NCI-H187 treated with DMSO at 0.1 percent for 48 hours (cell line): ENCODE results near the gene OPTC.
"Not testable (repeated sequence)": the region's sequence is repeated elsewhere in the genome, so short reads cannot be mapped to it uniquely, and the experiment has no call there.

ENCODE experiments used
- DNase-seq: peaks from one replicate; lab custom pipeline; 2025; lab: John Stamatoyannopoulos, UW

OPTC gene

DNA sequence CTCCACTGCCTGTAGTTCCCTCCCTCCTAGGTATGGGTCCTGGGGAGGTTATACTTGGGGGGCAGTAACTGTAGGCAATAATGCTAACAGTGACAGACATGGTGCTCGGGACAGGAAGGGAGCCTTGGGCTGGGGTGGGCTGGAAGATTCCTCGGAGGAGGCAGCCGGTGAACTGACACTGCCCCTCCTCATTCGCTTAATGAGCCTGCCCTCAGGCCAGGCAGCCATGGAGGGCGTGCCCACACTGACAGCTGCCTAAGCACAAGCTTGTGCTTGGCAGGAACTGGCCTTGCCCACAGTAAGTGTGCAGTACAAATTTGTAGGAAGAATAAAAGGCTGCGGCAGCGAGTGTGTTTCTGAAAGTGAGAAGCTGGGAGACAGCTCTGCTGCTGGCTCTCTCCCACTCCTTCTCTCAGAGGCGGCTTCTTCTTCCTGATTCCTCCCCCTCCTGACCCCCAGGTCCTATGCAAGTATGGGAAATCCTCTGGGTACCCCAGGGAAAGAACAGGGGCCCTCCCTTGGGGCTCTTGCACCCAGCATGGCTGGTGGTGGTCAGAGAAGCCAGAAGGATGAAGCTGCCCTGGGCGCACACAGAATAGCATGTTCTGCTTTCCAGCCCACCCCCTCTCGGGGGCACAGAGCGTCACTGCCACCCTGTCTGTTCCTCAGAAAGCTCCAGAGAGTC, 23.6 kb downstream of the OPTC start:
- DNase-seq = no peak

- not testable (repeated sequence) for DNase-seq
Measured at GRCh38 chr1:203518139-203518538, 24.2 kb downstream of the OPTC start.

DNA sequence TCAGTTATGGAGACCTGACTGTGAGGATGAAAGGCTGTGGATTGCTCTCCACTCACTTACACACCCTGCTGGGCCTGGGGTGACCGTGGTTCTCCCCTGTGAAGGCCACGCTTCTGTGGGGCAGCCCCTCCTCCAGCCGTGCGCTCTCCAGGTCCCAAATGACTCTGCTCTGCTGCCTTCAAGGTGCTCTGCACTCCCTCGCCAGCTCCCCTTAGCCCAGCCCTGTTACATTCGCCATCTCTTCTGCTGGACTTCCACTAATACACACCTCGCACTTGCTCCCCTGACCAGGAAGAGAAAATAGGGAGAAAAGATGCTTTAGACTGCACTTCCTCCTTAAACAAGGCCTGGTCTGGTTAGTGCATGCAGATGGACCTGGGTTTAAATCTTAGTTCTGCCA, 24.6 kb downstream of the OPTC start:
- DNase-seq = no peak

DNA sequence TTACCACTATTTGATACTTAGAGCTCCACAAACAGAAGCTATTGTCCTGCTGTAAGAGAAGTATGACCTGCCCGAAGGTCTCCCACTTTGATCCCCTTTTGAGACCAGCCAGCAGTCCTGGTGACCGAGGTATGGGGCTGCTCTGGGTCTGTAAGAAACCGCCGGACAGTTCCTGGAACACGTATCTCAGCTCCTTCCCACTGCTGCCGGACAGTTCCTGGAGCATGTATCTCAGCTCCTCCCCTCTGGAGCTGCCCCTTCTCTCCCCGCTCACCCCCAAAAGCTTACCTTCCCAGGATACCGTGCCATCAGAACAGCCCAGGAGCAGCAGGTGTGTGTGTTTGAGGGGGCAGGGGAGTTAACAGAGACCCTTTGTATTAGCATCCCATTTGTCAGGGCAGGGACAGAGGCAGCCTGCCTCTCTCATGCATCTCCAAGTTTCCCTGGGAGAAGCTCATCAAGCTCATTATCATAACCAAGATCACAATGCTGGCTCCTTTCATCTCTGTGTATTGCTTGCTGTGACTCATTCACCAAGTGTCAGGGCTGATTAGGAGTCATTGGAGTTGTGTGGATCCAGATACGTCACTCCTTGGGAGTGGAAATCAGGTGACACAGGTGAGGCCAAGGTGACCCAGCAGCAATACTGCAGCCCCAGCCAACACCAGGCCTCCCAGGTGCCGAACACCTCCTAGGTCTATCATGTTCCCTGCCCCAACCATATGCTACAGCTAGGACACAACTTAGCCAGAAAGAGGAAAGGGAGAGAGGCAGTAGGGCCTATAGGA, 25.3 kb downstream of the OPTC start:
- no peak for DNase-seq

DNA sequence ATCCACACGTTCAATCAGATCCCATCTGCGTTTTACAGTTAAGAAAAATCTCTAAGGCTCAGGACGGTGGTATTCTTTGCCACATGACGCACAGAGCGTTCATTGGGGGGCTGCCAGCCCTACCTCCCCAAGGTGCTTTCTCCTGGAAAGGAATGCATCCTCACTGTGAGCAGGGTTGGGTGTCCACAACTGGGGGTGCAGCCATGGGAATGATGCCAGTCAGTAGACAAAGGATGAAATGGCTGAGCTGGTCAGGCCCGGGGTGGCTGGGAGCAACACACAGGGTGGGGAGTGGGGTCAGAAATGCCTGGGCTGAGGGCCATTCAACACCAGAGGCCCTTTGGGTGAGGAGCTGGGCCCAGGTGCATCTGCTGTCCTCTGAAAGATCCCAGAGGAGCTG, 25.9 kb downstream of the OPTC start:
- no peak for DNase-seq

DNA sequence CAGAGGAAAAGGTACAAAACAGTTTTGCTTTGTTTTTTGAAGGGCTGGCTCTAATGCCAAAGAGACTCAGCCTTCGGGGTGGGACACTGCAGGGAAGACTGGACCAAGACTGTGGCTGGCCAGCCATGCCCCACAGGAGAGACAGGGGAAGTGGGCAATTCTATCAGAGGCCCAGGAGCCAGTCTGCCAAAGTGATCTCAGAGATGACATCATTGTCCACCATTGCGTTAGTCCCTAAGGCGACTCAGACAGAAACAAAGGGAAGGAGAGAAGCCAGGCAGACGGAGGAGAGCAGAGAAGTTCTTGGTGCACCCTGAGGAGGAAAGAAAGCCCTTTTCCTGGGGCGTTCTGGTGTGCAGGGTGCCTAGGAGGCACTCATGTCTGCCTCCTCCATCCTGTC, 26.4 kb downstream of the OPTC start:
- DNase-seq = no peak

- DNase-seq = no peak
Measured at GRCh38 chr1:203521074-203521794, 27.3 kb downstream of the OPTC start.

DNA sequence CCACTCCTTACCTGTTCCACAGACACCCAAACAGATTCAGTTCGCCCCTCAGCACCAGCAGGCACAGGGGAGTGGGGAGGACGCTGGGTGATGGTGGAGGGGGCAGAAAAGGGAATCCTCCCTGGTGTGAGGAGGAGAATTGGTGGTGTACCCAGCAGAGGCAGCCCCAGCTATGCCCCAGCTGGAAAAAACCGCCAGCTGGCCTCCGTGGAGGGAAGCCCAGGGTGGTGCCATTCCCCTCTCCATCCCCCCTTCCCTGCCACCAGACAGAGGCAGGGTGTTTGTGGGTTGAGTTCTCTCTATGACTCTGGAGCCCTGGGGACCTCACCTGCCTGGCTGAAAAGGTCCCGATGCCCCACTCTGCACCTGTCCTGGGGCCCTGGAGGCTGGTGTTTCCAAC, 27.9 kb downstream of the OPTC start:
- DNase-seq = no peak

GRCh38 chr1:203522237-203522636, 28.3 kb downstream of the OPTC start:
- DNase-seq = no peak

DNA sequence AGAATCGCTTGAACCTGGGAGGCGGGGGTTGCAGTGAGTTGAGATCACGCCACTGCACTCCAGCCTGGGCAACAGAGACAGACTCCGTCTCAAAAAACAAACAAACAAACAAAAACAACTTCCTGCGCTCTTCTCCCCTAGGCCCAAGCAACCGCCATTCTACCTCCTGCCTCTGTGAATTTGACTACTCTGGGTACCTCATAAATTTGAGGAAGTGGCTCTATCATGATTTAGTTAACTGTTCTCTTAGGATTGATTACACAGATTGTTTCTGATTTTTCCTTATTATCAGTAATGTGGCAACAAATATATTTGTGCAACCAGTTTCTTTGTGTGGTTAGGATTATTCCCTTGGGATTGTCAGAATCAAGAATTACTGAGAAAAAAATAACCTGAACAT, 29.7 kb downstream of the OPTC start:
- no peak for DNase-seq

DNA sequence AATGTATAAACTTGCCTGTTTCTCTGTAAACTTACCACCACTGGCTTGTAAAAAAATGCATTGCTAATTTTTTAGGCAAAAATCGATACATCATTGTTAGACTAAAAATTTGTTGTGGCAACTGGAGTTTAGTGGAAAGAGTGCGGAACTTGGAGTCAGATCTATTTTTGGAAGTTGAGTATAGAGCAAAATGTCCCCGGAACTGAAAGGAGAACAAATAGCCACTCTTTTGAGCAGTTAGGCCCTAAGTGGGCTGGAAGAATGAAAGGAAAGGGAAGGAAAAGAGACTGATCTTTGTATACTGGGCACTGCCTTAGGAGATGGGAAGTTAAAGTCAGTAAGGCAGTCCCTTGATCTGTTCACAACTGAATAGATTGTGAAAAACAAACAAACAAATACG, 30.2 kb downstream of the OPTC start:
- DNase-seq = no peak

DNA sequence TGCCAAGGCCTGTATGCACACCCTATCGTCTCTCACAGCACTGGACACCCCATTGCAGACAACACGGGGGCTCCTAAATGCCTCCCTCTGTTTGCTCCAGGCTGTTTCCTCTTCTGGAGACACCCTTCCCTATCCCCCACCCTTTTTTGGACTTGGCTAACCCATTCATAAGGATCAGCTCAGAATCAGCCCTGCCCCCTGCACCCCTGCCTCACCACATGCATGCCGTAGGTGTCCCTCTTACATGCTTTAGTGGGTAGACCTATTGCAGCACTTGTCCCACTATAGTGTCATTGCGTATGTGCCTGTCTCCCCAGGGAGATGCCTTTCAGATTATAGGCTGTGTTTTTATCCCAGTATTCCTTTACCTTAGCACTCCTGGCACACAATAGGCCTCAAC, 30.9 kb downstream of the OPTC start:
- DNase-seq = no peak

GRCh38 chr1:203525685-203526084, 31.7 kb downstream of the OPTC start:
- no peak for DNase-seq

GRCh38 chr1:203526130-203526529, 32.2 kb downstream of the OPTC start:
- no peak for DNase-seq

- no peak for DNase-seq
Measured at GRCh38 chr1:203526572-203526971, 32.6 kb downstream of the OPTC start.

- DNase-seq = no peak
Measured at GRCh38 chr1:203527013-203527412, 33.1 kb downstream of the OPTC start.

GRCh38 chr1:203528063-203528462, 34.1 kb downstream of the OPTC start:
- no peak for DNase-seq

DNA sequence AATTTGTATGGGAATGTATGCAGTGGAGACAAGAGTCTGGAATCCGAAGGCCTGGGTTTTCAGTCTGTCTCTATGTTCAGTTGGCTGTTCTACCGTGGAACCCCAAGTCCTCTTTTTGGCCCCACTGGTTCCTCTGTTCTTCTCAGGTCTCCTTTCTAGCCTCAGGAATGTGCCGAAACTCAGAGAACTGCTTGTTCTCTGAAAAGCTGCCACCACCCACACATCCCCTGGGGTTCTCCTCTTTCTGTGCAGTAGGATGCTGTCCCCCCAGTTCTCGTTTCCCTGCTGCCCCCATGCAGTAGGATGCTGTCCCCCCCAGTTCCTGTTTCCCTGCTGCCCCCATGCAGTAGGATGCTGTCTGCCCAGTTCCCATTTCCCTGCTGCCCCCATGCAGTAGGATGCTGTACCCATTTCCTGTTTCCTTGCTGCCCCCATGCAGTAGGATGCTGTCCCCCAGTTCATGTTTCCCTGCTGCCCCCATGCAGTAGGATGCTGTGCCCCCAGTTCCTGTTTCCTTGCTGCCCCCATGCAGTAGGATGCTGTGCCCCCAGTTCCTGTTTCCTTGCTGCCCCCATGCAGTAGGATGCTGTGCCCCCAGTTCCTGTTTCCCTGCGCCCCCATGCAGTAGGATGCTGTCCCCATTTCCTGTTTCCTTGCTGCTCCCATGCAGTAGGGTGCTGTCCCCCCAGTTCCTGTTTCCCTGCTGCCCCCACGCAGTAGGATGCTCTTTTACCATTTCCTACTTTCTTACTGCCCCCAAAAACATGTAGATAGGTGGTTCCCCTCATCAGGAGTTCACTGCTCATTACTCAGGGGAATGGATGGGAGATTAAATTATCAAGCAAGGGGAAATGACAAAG, 35.3 kb downstream of the OPTC start:
- DNase-seq = no peak

DNA sequence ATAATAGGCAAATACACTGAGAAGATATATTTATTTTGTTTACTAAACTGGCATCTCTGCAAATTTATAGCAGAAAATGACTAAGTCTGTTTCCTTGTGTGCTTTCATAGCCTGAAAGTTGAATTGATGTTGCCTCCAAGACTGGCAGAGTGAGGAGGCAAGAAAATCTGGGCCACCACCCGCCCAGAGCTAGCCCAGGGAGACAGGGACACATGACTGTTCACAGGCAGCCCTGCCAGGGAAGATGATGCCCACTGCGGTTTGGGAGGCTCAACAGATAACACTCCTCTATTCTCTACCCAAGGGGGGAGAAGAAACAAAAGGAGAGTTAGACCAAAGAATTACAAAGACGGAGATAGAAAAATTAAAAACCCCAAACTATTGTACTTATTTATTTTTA, 37.1 kb downstream of the OPTC start:
- DNase-seq = no peak

GRCh38 chr1:203534012-203534411, 40.1 kb downstream of the OPTC start:
- no peak for DNase-seq

DNA sequence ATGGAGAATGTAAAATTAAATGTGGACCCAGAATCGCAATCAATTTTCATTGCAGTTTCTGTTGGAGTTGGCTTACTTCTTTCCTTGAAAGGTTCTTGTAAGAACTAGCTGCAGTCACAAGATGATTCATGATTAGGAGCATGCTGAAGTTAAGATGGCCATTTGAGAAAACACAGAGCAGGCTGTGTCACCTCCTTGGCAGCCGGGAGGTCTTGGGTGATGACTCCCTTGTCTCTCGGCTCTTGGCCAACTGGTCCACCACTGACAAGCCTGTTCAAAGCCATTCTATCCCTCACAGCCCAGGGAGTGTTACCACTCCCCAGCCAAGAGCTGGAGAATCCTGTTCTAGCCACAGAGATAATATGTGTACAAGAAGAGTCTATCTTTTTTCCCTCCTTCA, 40.6 kb downstream of the OPTC start:
- no peak for DNase-seq

DNA sequence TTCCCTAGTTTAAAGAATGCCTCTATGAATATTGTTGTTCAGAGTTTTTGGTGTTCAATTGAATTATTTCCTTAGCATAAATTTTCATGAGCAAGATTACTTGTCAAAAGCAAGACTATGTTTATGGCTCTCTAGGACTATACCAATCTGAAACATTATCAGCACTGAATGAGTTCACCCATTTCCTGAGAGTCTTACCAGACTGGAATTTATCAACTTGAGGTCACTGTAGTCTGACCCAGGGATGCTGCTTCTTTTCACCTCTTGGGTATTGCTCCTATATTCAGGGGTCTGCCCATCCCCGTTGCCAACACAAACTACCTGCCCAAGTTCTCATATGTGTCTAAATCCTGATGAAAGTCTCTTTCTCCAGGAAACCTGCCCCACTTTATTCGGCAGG, 42.6 kb downstream of the OPTC start:
- no peak for DNase-seq
